GM04503 (cell line): Measurements from ENCODE around the gene SYT13.

Experiments used
- DNase-seq: peaks from one replicate; pipeline ENCODE4 v3.0.0-alpha.2; 2012; ENCODE audit warnings: low read depth

The SYT13 gene

DNA sequence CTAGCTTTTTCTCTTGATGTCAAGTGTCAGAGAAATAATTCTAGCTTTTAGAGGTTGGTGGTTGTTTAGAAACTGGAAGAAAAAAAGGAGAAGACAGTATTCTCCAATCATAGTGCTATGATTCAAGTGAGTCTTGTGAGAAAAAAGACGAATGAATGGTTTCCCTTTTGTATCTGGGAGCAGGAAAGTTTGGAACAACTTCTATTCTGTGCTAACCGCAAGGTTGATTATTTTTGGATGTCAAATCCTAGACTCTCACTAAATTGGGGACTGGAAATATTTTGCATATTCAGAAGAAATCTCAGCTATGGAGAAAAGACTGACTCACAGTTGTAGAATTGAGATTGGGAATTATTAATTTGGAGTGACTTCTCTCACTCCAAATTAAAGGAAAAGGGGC lies 69.2 kb downstream of the SYT13 start:
- no peak for DNase-seq

DNA sequence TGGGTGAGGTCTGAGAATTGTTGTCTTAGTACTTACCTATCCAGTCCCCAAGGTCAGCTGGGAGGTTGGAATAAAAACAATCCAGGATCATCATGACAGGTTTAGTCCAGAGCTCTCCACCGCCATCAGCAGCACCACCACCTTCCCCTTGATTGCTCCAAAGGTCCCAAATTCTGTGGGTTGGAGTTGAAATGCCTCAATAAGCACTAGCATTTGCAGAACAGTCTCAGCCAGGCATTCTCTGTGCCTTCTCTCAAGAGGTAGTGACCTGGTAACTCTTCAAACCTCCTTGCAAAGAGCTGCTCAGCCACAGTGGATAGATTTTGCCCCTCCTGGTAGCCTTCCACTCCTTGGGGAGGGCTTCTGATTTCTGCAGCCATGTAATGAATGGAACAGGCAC lies 70.1 kb downstream of the SYT13 start:
- no peak for DNase-seq

DNA sequence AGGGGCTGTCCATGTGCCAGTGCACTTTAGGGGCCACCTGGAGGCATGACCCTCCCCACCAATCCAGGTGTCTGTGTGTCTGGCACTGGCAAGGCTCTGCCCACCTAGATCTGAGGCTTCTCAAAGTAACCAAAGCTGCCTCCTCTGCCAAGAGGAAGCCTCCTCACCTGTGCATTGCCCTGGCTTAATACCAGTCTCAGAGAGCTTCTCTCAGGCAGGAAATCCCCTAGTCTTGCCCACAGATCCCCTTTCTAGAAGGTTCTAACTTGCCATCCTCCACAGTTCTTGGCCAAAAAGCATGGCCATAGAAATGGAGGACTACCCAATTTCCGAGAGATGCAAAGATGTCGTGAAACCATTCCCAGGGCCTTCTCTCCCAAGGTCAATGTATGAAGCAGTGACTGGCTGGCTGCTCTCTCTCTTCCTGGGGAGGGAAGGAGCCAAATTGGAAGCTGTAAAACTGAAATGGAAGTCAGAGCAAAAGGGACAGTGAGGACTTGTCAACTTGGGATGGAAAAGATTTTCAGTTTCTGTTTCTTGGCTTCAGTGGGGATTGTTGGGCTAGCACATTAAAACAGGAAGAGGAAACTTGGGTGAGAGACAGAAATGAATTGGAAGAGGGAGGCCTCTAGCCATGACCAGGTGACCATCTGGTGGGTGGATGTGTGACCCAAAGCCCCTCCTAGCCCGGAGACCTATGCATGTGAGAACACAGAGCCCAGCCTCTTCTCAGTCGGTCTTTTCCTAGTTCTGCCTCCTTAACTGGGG lies 70.9 kb downstream of the SYT13 start:
- DNase-seq, result no peak

DNA sequence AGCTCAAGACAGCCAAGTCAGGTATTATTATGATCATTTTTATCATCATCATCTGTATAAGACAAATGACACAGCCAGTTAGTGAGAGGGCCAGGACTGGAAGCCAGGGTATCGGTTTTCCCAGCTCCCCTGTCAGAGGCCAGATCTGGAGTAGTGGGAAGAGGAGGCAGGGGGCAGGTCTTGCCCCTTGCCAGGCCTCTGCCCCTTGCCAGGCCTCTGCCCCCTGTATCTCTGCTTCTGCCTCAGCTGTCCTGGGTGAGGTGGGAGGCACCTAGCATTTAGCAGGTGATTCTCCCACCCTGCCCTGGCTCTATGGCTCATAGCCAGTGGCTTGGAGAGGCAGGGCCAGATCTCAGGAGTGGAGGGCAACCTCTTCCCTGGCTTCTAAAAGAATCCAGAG lies 72.4 kb downstream of the SYT13 start:
- no peak for DNase-seq

DNA sequence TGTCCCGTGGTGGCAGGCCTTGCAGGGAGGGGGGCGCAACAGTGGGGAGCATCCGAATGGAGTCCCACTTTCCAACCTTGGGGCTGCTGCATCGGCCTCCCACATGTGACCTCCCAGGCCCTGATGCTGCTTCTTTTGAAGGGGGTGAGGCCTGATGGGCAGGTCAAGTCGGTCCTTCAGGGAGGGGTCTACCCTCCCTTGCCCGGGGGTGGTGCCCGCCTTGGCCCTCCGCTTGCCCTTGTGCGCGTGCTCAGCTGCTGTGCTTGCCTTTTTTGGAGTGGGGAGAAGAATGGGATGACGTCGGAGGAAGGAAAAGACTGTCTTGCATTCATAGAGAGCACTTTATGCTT lies 72.8 kb downstream of the SYT13 start:
- DNase-seq, result no peak

DNA sequence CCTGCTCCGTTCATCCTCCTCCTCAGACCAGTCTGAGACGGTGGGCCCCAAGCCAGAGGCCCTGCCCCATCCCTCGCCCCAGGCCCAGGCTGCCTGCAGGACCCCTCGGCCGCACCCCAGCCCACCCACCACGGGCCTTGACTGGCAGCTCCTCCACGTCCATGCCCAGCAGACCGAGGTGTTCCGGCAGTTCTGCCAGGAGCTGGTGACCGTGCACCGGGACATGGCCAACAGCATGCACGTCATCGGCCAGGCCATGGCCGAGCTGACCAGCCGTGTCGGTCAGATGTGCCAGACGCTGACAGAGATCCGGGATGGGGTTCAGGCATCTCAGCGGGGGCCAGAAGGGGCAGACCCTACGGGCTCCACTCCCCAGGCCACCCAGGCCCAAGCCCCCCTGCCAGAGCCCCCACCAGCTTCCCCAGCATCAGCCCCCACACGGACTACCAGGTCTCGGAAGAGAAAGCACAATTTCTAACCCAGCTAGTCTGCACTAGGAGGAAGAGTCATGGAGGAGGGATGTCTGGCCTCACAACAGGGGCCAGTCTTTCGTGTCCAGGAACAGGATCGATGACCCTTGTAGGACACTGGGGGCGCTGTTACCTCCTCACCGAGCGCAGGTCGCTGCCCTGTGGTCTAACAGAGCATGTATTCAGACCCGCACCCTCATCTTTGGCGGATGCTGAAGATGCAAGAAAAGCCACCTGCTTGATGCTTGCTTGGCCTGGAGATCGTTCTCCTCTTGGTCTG lies 73.4 kb downstream of the SYT13 start:
- no peak for DNase-seq

DNA sequence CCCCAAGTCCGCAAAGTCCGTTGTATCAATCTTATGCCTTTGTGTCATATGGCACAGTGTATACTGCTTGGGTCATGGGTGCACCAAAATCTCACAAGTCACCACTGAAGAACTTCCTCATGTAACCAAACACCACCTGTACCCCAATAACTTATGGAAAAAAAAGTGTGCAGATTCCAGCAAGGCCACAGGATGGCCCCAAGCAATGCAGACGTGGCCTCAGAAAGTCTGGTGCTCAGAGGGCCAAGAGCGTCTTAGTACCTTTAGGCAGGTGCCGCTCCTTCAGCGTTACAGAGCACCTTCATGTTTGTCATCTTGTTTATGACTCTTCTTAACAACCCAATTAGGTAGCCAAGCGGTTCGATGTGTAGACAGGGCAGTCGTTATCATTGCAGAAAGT lies 74.4 kb downstream of the SYT13 start:
- DNase-seq, result no peak

DNA sequence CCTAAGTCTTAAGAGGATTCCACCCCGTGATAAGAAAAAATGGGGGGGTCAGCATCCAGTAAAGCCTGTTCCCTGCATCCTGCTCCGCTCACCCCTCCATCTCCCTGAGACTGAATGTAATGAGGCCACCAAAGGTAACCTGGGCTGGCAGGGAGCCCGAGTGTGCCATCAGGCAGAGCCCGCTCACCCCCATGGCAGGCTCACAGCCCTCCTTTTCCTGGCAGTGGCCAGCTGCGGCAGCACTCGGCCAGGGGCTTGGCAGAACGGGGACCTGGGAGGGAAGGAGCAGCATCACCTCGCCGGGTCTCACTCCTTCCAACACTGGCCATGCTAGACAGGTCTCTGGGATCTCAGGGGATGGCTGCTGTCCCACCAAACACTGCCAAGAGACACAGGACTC lies 75.3 kb downstream of the SYT13 start:
- DNase-seq, result no peak

DNA sequence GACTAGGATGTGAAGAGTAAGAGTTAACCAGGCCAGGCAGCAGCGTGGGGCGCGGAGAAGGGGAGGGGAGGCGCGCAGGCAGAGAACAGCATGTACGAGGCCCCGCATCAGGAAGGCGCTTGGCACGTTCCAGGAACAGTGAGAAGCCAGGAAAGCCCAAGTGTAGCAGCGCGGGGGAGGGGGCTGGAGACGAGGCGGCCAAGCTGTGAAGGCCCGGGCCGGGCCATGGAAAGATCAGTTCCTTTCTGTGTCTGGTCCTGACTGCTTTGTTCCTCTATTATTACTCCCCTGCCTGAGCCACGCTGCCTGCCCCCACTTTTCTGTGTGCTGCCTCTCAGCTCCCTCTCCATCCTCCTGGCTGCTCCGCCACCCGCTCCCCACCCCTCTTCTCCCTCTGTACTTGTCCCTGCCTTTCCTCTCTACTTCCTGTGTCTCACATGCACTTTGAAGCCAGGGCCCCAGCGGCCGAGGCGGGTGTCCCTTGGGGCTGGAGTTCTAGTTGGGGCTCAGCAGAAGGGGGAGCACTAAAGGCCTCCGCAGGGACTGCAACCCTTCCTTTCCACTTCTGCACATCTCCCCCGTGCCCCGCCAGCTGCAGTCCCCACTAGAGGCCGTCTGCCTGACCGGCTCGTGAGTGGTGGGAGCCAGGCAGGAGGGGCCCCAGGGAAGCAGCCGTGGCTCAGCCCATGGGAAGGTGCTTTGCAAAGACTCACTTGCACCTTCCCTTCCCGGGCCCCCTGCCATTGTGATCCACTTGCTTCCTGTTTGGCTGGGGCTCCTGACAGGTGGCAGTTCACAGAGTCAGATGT lies 76.0 kb downstream of the SYT13 start:
- no peak for DNase-seq

DNA sequence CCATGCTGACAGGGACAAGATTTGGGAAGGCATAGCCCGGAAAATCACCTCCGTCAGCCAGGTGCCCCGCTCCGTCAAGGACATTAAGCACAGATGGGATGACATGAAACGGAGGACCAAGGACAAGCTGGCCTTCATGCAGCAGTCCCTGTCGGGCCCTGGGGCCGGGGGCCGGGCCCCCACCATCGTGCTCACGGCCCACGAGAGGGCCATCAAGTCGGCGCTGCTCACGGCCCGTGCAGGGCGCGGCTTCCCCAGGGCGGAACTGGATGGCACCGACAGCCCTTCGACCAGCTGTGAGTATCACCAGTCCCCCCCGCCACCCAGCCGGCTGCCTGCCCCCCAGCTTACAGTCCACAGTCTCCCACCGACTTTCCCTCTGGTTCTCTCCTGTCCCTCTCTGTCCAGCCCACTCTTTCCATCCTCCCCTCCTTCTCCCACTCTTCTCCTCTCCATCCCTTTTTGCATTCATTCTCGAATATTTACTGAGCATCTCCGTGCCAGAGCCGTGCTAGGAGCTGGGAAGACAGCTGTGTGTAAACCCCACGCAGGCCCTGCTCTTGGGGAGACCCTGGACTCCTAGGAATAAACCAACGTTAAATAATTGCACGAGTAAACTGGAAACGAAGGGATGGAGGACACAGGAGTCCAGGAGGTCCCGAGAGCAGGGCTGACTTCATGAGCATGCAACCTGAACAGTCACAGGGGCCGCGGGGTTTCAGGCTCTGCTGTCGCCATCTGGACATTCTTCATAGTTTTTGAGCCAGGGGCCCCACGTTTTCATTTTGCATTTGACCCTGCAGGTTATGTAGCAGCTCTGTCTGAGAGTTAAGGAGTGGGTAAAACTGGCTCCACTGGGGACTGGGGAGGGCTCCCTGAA lies 76.9 kb downstream of the SYT13 start:
- DNase-seq, result no peak

DNA sequence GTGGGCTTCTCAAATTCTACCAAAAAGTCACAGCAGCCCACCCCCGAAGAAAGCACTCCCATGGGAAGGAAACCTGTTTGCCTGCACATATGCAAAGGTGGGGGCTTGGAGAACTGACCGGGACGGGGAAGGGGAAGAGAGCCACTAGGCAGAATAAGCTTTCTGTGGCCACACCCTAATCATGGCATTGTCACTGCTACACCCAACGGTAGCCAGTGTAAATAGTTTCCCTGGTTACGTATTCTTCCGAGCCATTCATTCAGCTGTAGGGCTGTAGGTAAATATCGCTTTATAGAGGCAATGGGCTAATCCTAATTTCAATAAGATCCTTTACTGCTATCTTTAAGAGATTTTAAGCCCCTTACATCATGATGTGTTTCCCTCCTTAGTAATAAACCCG lies 78.0 kb downstream of the SYT13 start:
- no peak for DNase-seq

DNA sequence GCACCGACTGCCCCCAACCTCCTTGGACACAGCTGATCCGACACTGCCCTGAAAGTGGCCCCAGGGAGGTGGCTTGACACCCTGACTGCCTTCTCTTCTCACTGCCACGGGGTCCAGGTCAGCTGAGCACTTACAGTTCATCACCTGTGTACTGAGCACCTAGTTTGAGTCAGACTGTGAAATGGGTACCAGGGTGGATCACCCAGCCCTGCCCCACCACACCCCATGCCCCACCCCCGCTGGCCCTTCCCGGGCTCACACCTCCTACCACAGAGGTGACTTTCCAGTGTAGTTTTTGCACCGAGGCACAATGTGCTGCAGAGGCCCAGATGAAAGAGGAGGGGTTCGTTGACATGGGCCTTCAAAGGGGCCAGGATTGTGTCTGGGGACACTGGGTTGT lies 80.2 kb downstream of the SYT13 start:
- no peak for DNase-seq

DNA sequence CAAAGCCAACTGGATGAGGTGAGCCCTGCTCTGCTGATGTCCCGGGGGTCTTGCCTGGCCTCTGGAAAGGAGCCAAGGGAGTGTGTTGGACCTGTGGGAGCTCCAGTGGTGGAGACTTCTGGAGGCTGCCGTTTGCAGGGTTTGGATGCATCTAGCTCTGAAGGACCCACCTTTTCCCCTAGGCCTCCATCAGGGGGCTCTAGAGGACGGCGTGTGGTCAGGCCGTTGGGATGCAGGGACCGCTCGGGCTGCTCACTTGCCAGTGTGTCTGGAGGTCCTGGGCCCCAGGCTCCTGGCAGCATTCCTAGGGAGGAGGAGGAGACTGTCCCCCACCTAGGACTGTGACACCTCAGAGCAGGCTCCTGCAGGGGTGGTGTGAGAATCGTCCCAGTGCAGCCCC lies 81.4 kb downstream of the SYT13 start:
- no peak for DNase-seq

DNA sequence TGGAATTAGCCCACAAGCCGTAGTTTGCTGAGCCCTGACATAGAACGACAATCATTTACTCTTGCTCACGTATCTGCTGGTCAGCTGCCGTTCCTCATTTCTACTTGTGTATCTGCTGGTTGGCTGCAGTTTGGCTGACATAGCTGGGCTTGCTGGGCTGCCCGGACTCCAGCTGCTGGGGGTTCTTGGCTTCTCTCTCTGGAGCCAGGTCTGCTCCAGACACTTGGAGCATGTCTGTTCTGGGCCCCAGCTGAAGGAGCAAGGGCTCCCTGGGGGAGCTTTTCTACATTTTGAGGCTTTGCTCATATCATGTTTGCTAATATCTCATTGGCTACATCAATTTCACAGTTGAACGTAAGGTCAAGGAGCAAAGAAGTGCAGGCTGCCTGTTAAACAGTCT lies 92.4 kb downstream of the SYT13 start:
- no peak for DNase-seq
